NCI-H1048 (cell line): Measurements from ENCODE around the gene TMEM132D.
"Not testable (repeated sequence)": the region's sequence is repeated elsewhere in the genome, so short reads cannot be mapped to it uniquely, and the experiment has no call there.

ENCODE experiments used
- DNase-seq: peaks from one replicate; lab custom pipeline; 2025; lab: John Stamatoyannopoulos, UW

The TMEM132D gene

DNA sequence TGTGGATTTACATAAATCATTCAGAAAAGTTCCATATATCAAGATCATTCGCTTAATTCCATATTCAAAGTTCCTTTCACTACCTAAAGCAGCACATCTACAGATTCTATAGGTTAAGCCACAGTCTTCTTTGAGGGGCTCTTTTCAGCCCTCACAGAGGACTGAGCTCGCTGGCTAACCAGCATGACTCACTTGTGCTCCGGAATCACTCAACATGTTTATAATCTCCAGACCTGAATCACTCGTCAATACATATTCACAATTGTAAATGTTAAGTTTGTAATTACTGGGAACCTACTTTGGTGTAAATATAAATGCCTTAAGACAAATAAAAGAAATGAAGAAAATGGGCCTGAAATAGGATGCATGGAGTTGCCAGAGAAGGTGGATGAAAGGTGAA lies 315.7 kb downstream of the TMEM132D start:
- DNase-seq = no peak

DNA sequence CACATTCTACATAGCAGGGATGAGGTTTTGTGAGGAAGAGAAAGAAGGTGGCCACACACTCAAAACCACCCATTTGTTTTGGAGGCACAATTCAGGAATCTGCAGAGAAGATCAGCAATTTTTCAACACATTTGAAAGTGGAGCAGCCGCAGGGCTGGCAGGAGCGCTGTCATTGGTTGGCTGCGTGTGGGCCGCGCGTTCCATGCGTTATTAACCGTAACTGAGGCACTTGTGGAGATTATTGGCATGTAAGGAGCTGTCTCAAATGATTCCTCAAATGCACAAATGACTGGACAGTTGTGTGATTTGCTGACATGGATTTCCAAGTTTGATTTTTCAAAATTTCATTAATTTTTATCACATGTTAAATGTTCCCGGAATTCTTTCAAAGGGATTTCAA lies 318.5 kb downstream of the TMEM132D start:
- no peak for DNase-seq

DNA sequence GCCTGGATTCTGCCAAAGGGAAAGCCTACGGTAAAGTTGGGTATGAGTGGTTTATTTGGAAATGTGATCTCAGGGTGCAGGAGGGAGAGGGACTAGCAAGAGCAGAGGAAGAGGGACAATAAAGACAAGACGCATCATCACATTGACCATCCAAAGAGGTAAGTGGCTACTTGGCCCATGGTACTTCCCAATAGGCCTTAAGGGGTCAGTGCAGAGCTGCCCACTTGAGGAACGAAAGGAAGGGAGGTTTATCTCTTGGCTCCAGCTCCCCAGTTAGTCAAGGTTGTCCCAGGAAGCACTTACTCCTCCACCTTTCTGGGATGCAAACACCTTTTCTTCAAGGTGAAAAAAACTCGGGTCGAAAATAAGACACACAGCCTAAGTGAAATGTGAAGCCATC lies 323.9 kb downstream of the TMEM132D start:
- DNase-seq = no peak

DNA sequence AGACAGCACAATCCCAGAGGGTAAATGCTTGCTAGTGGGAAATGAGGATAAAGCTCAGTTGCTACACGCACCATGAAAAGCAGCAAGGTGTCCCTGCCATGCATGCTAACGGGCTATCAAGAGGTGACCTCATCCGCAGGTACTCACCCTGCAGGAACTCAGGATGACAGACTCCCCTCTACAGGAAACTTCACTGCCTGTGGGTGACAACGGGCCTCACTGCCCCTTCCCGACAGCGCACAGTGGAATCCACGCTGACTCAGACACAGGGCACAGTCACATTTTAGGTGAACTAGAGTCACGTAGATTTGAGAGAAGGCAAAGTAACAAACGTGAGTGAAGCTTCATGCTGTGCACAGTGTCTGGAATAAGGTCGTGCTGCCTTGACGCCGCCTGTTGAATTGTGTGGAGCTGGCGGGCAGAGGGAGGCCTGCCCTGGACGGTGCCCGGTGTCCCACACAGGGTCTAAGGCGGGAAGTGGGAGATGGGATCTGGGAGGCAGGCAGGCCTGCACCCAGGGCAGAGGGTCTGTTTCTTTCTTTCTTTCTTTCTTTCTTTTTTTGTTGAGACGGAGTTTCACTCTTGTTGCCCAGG lies 331.8 kb downstream of the TMEM132D start:
- no peak for DNase-seq

DNA sequence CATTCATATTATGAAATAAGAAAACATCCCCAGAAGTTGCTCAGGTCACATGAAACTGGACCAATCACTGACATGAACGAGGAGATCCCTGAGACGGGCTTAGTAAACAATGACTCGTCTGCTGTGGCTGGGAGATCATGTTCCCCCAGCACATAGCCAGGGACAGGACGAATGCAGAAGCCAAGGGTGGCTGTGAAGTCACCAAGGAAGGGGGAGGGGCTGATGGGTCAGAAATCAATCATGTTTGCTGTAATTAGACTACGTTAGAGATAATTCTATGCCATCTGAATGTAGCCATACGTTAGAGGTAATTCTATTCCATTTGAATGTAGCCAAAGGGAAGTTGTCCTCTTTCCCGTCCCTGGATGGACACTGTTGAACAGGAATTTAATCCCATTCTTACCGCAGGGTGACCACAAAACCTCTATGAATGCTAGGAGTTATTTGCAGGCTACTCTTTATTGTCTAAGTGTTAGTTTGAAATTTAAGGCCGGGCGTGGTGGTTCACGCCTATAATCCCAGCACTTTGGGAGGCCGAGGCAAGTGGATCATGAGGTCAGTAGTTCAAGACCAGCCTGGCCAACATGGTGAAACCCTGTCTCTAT lies 332.9 kb downstream of the TMEM132D start:
- no peak for DNase-seq

DNA sequence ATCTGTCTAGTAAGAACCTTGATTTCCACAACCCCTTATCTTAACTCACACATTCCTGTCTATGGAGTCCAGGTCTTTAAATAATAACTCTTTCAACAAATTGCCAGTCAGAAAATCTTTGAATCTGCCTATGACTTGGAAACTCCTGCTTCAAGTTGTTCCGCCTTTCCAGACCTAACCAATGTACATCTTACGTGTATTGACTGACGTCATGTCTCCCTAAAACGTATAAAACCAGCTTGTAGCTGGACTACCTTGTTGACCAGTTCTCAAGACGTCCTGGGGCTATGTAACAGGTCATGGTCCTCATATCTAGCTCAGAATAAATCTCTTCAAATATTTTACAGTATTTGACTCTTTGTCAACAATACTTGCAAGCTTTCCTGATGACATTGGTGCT lies 337.0 kb downstream of the TMEM132D start:
- no peak for DNase-seq

DNA sequence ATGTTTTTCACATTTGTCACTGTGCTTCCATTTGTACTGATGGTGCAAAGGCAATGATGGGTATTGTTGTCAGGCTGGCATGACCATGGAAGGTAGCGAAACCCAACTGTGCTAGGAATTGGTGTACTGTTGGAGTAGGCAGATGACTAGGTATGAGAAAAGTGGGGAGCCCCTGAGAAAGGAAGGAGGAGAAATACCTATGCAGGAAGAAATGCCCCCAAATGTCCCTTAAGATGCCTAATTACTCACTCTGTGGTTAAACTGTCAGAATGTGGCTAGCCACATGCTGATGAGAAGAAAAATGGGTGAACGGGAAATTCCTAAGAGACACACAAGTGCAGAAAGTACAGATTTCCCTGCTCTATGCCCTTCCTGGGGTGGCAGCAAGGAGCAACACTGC lies 339.1 kb downstream of the TMEM132D start:
- no peak for DNase-seq

DNA sequence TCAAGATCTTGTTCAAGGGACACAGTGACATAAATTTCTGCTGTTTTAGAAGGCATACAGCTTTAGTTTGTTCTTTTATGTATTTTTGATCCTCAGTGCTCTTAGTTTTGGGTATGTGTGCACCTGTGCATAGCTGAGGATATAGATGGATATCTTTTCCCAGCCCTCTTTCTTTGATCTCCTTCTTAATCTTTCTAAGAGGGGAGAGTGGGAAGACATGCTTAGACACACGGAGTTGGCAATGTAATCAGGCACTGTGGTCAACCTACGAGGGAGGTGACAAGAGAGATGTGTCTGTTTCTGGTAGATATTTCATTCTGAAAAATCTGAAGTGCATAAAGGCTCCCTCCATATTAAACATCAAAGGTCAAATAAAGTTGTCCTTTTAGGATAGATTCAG lies 340.6 kb downstream of the TMEM132D start:
- DNase-seq = no peak

DNA sequence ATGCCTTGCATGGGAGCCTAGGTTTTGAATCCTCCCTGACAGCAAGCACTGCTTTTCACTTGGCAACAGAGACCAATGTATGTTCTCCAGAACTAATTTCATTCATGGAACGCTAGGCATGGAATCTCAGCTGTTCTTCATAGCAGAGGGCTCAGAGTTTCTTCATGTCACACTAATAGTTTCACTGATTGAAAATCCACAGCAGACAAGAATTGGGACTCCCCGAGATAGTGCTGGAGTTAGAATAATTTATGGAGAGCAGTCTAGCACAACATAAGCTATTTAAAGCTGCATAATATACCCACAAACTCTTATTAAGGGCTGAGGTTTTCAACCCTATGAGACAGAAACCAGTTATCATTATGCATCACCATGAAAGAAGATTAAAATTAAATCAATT lies 342.5 kb downstream of the TMEM132D start:
- no peak for DNase-seq

DNA sequence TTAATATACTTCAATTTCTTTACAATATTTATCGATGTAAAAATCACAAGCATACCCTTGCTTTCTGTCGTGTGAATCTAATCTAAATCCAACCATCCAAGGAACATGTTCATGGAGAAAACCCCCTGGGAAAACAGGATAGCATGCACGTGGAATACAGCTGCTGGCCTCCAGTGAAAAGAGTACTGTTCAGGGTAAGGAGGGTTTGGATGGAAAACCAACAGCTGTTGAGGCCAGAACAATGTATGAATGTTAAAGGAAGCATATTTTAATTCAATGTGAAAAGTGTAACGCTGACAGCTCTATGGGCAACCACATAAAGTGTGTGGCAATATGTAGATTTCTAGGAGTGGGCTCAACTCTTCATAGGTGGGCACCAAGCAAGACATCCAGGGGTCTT lies 344.0 kb downstream of the TMEM132D start:
- DNase-seq = no peak

DNA sequence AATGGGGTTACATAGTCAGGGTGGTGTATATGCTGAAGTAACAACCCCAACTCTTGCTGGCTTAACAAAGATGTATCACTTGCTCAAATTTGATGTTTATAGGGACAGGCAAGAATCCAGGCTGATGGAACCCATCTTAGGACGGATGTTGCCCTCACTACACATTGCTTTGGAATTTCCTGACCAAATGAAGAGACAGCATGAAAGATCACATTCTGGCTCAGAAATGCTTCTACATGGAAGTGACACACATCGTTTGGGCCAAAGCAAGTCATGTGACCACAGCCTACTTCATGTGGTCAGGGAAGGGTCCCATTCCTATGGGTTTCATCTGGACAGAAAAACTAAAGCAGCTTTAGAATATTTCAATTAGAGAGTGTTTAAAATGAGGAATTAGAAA lies 345.8 kb downstream of the TMEM132D start:
- no peak for DNase-seq

DNA sequence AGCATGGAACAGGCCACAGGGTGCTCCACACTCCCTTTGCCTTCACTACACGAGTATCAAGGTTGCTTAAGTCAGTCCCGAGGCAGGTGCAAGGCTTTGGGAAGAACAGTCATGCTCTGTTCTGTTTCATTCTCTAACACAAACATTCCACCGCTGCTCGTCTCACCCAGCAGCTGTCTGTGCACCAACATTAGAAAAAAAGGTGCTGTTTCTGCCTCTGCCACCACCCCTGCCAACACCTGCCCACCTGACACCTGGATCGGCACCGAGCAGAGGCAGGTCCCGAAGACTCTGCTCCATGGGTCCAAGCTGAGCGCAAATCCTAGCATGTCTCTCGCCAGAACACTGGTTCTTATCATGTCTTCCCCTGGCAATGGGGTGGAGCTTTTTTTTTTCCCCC lies 347.7 kb downstream of the TMEM132D start:
- no peak for DNase-seq

DNA sequence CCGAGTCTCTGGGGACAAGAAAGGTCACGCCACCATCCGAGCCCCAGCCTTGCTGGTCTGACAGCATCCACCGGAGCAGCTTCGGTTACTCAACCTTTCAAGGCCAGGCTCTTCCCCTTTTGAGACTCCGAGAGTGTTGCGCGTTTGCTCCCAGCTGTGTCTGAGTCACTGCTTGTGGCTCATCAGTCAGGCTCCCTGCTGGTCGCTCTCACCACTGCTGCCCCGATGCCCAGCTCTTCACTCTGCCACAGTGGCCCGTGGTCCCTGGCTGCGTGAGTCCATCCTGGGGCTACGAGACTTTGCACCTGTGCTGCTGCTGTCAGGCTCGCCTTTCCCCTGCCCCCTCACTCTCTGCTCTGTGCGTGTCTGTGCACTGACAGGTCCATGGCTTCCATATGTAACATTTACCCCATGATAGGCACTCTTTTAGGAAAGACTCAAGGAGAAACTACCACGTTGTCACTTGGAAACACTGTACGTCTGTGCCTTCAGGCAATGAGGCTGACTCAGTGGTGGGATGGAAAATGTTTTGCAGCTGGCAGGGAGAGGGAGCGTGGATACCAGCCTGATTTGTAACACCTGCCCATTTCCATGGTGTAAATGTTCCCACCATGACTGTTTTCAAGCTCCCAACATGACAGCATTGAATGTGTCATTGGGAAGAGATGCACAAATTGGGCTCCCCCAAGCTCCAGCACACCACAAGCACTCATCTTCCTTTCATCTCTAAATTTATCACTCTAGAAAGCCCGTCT lies 350.7 kb downstream of the TMEM132D start:
- DNase-seq = no peak

DNA sequence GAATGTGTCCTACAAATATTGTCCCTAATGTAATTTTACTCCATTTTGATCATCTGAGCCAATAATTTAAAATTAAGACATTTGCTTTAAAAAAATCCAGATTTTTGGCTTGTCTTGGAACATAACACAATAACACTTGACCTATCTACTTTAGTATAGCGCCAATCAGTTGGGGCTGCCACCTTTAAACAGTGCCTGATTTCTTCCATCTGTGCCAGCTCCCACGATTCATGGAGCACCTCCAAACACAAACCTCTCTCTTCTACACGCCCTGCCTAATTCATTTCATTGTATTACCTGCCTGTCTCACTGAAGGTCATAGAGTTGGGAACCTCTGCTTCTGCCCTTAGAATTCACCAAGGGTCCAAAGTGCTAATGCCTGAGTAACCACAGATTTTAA lies 352.4 kb downstream of the TMEM132D start:
- no peak for DNase-seq

DNA sequence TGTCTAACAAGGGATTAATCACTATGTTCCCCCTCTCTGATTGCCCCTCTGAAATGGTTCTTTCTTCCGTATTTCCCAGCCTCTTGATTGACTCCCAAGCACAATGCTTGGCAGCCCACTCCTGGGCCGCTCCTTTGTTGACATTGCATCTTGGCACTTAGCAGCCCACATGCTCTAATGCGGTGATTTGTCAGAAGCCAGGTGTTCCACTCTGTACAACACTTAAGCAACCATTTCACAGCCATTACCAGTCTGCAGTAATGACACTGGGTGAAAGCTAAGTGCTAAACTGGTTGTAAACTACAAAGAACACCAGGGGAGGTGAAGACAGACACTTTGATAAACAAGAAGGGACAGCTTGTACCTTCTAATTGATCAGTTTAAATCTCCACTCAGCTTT lies 353.5 kb downstream of the TMEM132D start:
- DNase-seq = no peak

DNA sequence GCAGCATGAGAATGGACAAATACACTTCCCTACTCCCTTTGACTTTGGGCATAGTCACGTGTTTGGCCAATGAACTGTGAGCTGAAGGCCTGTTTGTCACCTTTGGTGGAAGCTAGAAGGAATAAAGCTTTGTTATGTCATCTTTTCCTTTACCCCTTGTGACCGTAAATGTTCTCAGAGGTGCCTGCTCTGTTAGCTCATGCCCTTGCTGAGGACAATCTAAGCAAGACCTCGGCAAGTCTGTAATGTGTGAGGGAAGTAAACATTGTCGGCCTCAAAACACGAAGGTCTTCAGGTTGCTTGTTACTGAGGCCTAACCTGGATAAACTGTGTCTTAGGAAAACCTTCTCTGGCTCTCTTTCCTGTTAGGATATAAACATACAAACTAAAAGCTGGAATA lies 354.2 kb downstream of the TMEM132D start:
- DNase-seq = no peak

DNA sequence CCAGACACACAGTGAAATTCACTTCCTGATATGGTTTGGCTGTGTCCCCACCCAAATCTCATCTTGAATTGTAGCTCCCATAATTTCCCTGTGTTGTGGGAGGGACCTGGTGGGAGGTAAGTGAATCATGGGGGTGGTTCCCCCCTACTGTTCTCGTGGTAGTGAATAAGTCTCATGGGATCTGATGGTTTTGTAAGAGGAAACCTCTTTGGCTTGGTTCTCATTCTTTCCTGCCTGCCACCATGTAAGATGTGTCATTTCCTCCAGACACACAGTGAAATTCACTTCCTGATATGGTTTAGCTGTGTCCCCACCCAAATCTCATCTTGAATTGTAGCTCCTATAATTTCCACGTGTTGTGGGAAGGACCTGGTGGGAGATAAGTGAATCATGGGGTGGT lies 354.8 kb downstream of the TMEM132D start:
- DNase-seq = not testable (repeated sequence)

DNA sequence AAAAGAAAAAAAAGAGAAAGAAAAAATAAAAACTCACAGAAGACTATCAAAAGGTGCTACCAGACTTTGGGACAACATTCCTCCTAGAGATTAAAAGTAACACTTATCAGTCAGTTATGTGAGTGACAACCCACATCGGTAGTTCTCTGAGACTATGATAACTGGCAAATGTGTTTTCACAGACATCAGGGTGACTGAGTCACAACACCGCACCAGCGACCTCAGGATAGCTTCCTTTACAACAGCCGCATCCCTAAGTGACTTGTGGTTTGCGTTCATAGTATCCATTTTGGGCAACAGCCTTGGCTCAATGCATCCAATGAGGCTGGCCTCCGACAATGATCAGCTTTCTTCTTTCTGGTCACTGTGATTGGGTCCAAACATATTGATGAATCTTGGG lies 359.1 kb downstream of the TMEM132D start:
- DNase-seq = no peak

DNA sequence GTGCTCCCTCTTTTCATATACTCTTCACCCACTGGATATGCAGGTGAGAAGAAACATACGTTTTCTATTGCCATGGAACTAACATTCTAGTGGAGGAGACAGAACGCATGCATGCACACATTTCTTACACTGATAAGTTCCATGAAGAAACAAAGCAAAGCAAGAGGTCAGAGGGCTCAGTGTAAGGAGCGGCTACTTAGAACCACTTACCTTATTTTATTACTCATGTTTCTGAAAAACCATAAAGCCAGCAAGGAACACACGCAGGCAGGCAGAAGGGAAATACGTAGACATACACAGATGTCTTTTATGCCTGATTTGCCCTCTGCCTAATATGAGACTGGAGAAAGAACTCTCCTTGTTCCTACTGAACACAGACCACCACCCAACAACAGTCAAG lies 362.9 kb downstream of the TMEM132D start:
- no peak for DNase-seq

DNA sequence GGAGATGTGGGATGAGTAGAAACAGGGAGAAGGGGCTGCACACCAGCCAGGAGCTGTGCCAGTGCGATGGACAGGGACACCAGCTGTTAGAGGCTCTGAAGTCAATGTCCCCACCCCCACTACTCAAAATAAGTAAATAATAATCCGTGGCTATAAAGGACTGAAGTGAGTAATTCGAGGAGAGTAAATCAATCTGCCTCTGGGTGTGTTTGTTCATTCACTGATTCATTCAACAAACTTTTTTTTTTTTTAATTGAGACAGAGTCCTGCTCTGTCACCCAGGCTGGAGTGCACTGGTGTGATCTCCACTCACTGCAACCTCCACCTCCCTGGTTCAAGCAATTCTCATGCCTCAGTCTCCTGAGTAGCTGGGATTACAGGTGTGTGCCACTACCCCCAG lies 363.6 kb downstream of the TMEM132D start:
- no peak for DNase-seq

DNA sequence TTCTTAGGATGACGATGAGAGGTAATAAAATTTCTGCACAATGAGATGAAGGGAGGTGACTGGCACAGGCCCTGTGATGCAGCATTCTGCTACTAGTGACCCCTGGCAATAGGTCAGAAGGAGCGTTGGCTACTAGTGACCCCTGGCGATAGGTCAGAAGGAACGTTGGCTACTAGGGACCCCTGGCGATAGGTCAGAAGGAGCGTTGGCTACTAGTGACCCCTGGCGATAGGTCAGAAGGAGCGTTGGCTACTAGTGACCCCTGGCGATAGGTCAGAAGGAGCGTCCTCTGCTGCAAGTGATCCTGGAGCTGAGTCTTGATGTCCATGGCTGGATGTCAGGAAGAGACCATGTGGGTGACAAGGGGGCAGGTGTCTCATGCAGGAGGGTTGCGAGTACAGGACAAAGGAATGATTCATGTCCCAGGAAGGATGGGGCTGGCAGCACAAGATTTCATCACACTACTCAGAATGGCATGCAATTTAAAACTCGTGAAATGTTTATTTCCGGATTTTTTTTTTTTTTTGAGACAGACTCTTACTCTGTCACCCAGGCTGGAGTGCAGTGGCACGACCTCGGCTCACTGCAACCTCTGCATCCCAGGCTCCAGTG lies 365.0 kb downstream of the TMEM132D start:
- not testable (repeated sequence) for DNase-seq

DNA sequence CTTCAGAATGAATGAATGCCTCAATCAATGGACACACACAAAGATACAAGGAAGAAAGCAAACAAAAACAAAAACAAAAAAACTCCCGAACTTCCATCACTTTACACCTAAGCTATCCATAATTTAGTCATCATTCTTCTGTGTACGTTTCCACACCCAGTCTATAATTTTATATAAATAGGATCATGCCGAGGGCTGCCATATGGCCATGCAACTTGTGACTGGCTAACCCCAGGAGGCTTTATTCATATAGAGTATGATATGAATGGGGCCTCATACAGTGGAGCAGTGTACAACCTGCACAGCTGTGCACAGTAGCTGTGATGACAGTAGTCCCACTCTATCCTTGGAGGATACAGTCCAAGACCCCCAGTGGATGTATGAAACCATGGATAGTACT lies 365.7 kb downstream of the TMEM132D start:
- DNase-seq = no peak
